Uterus (tissue), 2 donors: ENCODE measurements around the gene APOA5.

ENCODE experiments used
- CTCF ChIP-seq, 4 experiments: fragments of 200-600 bp in 2 of 4; fragments of 450-650 bp in 2 of 4; sonication (generic) in 2 of 4; IDR thresholded peaks; one replicate each; pipeline ENCODE4 v1.5.1; 2016 to 2019; ENCODE audit warnings: antibody characterized with exemption in 4 of 4, mild to moderate bottlenecking in 2 of 4, moderate library complexity in 1 of 4
- POLR2A ChIP-seq, 2 donors: fragments of 450-650 bp; IDR thresholded peaks; one replicate each; pipeline ENCODE4 v1.6.1; 2016; ENCODE audit warnings: antibody characterized with exemption in 2 of 2, mild to moderate bottlenecking in 1 of 2, moderate library complexity in 1 of 2

DNA sequence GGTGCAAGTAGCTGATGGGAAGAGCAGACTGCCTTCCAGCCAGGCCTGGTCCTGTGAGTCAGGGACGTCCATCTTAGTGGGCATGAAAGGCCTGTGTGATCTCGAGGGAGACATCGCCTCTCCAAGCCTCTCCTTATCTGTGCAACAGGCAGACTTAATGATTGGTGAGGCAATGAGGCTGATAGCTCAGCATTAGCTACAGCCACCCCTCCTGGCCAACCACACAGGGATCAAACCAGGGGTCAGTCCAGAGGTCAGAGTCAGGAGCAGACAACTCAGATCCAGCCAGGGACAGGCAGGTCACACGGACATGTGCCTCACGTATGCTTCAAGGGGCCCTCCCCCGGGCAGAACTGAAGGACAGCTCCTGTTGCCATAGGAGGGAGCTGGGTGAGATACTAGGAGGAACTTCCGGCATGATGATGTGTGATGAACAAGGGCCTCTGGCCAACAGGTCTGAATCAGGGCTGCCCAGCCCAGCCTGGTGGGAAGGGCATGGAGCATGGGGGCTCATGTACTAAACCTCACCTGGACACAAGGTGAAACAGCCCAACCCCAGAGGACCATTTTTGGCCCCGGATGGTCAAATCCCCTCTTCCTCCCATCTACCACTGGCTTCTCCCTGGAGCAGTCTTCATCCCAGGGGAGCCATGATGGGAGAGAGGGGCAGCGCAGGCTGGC lies 35.2 kb upstream of the APOA5 start:
- no peak for TF ChIP-seq CTCF (IDR thresholded peaks at IDR 0.05)
- TF ChIP-seq POLR2A (IDR thresholded peaks at IDR 0.05) = no peak
